CD4-positive, alpha-beta T cell treated with Interleukin-10 for 1 hour (primary cell): ENCODE results near the gene CELF1.
A peak's percentile ranks its signal among the peaks of the same experiment; 100 is the strongest.
"Not testable (repeated sequence)": the region's sequence is repeated elsewhere in the genome, so short reads cannot be mapped to it uniquely, and the experiment has no call there.

Experiments used
- DNase-seq: peaks from one replicate; pipeline ENCODE4 v3.0.0-alpha.2; 2020

CELF1 gene

DNA sequence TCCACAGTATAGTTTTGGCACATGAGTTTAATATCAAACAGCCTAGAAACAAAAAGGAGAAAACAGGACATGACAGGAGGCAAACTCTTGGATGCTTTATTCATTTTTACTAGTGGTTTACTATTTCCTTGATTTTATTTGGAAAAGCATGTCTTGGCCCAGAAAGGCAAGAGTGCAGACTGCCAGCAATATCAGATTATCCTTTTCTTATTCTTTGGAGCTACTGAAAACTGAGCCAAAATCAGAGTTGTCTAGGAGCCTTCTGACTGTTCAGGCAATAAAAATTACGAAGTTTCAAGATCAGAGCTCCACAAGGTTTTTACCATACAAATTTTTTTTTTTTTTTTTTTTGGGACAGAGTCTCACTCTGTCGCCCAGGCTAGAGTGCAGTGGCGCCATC, 16.0 kb downstream of the CELF1 start:
- no peak for DNase-seq

DNA sequence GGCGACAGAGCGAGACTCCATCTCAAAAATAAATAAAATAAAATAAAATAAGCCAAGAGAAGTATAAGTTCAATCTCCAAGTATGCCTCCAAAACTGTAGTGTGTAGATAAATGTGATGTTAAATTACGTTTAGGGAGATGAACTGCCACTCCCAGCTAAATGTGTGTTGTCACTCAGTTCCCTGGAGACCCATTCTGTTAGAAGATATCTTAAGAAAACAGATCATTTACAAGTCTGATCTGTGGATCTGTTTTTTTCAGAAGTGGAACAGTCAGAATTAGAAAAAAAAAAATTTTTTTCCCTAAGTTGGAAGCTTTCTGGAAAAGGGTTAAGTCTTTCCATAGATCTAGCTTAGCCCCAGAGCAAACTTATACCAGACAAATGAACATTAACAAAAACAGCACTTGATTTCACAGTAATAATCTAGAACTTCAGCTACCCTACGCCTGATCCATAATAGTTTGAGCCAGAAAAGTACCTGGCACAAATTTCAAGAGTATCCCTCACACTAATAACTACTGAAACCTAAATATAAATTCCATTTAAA, 18.2 kb downstream of the CELF1 start:
- DNase-seq = no peak

DNA sequence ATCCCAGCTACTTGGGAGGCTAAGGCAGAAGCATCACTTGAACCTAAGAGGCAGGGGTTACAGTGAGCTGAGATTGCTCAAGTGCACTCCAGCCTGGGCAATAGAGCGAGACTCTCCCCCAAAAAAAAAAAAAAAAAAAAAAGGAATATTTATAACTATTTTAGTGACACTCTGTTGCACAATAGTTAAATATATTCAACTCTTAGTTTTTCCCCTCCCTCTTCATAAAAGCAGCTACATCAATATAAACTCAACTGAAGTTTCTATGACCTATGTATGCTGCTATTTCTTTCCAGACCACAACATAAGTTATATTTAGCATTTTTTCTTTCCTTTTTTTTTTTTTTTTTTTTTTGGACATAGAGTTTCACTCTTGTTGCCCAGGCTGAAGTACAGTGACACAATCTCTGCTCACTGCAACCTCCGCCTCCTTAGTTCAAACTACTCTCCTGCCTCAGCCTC, 19.2 kb downstream of the CELF1 start:
- DNase-seq = no peak

DNA sequence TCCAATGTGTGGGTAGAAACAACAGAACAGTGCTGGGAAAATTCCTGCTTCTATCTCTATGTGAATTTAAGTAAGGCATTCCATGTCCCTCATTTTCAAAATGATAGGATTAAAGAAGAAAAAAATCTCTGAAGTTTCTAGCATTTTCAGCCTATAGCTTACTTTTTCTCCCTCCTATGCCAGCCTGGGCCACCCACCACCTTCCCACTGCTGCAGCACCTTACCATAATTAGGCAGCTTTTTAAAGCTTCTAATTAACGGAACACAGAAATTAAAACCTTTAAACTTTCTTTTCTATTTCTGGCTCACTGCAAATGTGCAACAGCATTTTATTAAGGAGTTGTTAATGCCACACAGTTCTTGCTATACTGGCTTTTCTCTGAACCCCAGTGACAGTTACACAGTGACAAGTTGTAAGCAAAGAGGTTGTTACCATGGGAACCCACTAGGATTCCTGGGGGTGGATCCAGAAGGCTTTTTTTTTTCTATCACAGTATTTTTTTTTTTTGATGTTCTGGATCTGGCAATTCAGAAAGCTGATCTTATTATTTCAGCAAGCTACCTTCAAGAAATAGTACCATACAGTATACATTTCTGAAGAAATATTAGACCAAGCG, 20.2 kb downstream of the CELF1 start:
- DNase-seq = no peak

DNA sequence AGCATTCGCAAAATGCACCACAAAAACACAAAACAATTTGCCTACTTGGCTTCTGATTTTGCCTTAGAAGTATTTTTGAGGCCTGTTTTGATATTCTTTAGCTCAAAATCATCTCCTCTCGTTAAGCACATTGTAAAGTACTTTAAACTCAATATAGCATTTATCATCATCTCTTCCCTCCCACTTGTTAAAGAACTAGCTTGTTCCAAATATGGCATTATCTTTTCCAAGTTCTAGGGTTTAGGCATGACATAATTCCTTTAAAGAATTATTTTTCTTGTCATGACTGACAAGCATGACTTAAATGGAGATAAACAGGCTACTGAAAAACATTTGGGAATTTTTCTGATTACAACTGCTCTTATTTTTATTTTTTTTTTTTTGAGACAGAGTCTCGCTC, 21.3 kb downstream of the CELF1 start:
- DNase-seq = no peak

DNA sequence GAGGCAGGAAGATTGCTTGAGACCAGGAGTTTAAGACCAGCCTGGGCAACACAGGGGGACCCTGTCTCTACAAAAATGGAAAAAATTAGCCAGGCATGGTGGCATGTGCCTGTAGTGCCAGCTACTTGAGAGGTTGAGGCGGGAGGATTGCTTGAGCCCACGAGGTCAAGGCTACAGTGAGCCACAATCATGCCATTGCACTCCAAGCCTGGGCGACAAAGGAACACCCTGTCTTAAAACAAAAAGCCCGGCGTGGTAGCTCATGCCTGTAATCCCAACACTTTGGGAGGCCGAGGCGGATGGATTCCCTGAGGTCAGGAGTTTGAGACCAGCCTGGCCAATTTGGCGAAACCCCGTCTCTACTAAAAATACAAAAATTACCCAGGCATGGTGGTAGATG, 22.2 kb downstream of the CELF1 start:
- not testable (repeated sequence) for DNase-seq

DNA sequence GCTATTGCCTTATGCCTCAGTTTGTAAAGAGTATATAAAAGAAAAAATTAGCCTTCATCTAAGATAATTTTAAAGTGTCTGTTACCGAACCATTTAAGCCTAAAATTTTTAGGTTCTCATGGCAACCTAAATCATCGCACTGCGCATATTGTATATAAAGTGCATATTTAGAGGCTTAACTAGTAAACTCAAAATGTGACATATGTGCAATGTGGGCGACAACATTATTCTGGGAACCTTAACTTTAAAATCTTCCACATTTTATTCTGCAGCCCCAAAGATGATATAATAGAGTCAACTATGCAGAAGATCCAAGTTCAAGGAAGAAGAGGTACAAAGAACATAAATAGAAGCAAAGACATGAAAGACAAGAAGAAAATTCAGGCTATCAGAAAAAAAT, 23.0 kb downstream of the CELF1 start:
- DNase-seq = no peak

DNA sequence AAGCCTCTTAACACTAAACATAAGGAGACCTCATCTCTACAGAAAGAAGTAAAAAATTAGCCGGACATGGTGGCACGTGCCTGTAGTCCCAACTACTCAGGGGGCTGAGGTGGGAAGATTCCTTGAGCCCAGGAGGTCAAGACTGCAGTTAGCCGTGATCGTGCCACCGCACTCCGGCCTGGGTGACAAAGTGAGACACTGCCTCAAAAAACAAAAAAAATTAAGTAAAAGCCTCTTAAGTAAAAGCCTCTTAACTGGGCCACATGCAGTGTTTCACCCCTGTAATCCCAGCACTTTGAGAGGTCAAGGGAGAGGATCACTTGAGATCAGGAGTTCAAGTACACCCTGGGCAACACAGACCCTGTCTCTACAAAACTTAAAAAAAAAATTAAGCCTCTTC, 25.7 kb downstream of the CELF1 start:
- DNase-seq = no peak

DNA sequence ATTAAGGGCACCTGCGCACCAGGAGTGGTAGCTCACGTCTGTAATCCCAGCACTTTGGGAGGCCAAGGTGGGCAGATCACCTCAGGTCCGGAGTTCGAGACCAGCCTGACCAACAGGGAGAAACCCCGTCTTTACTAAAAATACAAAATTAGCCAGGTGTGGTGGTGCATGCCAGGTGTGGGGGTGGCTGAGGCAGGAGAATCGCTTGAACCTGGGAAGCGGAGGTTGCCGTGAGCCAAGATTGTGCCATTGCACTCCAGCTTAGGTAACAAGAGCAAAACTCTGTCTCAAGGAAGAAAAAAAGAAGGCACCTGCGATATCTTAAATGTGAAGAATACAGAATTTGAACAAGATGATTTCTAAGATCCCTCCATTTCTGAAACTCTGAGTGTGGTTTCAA, 26.9 kb downstream of the CELF1 start:
- DNase-seq = not testable (repeated sequence)

DNA sequence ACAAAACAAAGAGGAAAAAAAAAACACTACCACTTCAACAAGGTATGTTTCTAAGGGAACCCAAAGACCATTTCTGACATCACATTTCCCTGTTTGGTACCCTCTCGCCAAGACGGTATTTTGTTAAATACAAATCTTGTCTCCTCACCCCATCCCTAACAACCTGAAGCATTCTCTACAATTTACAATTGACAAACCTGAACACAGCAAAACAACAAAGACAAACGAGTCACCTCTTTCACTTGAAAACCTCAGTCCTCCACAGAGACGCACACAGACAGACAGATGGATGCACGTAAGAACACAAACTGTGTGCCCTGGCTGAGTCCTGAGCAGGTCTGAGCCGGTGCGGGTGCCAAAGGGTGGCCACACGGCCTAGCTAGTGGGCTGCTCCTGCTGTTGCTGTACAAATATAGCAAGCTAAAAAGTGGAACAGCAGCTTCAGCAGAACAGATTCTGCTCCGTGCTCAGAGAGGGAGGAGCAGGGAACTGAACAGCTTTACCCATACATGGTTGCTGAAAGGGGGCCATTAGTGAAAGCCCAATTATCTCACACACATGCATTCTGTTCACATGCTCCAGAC, 28.5 kb downstream of the CELF1 start:
- DNase-seq = peak; percentile 27

DNA sequence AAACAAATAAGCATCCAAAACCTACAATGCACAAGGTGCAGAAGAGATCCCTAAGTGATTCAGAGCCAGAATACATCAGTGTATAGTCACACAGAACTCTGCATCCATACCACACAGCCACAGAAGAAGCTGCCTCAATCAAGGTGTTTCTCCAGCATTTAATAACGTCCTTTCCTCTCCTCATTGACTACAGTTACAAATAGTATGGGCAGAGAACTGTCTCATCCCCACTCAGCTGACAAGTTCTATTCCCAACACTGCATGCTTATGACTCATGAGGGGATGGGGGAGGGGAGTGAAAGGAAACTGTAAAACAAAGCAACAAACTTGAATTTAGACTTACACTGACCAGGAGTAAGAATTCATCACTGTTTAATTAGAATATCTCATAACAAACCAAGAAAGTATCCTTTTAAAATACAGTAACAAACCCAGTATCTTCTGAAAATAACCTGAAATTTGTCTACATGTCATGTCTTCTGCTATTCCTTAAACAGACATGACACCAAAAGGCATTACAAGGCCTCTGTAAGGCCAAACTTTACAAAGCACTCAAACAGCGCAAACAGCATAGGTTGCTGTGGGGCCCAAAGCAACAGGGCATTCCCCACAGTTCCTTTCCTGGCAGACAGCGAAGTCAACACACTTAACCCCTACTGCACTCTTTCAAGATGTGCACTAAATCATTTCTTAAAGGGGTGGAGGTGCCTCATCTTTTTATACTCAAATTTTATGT, 29.3 kb downstream of the CELF1 start:
- peak; percentile 69 for DNase-seq

DNA sequence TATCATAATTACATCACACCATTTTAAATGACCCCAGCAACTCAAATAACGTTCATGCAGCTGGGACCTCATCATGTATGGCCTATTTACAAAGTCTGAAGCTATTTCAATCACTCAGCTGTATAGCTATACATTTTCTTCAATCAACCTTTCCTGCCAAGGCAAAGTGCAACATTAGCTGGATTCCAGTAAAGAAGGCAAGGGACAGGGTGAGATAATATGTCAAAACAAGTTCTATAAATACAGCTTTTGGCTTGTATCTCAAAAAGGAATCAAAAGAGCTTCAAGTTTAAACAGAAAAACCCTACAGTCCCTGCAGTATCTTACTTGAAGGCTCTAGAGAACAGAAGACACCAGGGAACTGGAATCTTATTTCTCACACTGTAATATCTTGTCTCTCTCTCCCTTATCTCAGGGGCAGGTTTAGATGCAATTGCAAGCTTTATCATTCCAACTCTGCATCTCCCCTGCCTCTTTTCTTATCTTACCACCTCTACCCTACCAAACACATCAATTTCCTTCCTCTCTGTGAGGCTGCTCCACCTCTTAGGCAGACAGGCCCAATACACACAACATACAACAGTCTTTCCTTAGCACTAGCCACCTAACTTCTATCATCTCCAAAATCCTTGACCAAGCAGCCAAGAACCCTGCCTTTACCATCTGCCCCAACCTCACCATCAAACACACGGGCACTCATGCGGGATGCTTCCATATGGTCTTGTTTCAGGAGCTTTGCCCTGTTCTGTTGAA, 34.5 kb downstream of the CELF1 start:
- no peak for DNase-seq

DNA sequence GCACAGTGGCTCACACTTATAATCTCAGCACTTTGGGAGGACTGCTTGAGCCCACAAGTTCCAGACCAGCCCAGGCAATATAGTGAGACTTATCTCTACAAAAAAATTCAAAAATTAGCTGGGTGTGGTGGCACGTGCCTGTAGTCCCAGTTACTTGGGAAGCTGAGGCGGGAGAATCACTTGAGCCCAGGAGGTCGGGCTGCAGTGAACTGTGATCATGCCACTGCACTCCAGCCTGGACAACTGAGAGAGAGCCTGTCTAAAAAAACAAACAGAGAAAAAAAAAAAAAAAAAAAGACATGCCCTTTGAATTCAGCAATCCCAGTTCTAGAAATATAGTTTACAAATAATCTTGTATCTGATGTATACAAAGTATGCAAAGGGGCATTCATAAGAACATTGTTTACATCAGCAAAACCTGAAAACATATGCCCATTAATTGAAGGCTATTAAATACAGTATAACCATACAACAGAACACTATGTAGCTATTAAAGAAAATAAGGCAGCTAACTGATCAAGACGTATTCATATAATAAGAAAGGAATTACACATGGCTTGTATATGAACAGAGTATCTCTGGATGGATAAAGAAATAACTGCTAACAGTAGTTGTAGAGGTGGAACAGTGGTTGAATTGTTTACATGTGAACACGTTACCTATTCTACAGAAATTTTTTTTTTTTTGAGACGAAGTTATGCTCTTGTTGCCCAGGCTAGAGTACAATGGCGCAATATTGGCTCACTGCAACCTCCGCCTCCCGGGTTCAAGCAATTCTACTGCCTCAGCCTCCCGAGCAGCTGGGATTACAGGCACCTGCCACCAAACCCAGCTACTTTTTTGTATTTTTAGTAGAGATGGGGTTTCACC, 35.7 kb downstream of the CELF1 start:
- DNase-seq = no peak

DNA sequence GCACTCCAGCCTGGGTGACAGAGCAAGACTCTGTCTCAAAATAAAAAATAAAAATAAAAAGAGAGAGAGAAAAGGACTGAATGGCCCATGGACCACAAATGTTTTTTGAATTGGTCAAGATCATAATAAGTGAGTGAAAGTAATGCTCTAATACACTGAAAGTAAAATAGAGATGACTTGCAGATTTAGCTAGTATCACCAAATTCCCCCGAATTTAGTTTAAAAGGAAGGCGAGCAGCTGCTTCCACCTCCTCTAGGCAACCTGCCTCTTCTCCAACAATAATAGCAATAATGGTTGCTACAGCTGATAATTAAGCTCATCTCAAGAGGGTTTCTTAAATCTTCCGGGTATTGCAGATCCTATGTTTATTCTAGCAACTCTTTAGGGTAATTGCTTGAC, 36.8 kb downstream of the CELF1 start:
- DNase-seq = no peak

DNA sequence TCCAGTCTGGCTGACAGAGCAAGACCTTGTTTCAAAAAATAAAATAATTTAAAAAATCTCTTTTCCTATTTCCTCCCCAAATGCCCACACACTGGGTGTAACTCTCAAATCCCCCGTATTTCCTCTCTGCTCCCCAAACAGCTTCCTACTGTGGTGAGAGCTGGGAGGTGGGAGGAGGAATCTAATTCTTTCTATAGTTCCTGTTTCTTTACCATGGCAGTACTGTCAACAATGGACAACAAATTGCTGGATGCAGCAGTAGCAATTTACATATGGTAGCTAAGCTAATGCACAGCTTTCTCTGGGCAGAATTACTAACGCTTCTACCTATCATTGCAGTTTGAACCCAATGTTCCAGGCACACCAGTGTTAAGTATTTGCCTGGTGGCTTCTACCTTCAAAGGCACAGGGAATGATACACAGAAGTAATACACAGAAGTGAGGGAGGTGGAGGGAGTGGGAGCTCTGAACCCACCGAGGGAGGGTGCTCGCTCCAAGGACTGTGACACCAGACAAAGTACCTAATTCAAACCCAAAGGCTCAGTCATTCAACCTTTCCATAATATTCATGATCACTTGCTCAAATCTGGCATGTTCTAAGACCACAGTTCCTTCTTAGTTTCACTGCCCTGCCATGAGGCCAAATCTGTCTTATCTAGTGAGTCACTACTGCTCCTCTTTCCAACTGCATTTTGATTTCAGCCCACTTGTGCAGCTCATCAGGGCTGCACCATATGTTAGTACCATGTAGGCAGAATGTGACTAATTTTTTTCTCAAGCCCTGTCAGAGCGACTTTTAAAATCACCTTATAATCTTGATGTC, 37.9 kb downstream of the CELF1 start:
- DNase-seq = no peak

DNA sequence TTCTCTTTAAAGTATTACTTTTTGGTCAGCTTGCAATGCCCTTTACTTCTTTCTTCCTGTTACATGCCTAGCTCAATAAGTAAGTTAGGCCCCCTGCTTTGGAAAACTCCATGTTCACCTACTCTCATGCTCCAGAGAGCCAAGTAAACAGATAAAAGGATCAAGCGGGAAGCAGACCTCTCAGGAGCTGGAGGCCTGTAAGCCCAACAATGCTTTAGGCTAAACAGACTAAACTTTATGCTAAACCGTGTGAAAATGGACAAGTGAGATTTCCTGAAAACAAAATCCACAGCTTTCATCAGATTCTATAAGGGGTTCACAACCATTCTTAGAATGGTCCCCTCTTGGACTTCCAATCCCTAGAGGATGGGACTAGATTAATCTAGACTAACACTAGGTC, 40.2 kb downstream of the CELF1 start:
- DNase-seq = no peak

DNA sequence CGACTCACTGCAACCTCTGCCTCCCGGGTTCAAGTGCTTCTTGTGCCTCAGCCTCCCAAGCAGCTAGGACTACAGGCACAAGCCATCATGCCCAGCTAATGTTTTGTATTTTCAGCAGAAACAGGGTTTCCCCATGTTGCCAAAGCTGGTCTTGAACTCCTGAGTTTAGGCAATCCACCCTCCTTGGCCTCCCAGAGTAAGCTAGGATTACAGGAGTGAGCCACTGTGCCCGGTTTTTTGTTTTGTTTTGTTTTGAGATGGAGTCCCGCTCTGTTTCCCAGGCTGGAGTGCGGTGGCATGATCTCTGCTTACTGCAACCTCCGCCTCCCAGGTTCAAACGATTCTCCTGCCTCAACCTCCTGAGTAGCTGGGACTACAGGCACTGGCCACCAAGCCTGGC, 41.0 kb downstream of the CELF1 start:
- no peak for DNase-seq

DNA sequence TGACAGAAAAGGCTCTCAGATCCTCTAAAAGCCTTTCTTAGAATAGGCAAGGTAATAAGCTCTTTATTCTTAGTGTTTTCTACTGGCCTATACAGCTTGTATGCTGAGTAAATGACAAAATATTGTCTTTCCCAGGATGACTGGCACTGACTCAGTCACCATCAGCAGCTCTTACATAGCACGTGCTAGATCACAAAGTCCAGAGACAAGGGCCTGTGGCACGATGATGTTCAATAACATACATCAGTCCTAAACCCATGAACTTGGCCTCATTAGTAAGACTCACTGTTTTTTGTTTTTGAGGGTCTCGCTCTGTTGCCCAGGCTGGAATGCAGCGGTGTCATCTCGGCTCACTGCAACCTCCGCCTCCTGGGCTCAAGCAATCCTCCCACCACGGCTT, 42.7 kb downstream of the CELF1 start:
- DNase-seq = no peak

DNA sequence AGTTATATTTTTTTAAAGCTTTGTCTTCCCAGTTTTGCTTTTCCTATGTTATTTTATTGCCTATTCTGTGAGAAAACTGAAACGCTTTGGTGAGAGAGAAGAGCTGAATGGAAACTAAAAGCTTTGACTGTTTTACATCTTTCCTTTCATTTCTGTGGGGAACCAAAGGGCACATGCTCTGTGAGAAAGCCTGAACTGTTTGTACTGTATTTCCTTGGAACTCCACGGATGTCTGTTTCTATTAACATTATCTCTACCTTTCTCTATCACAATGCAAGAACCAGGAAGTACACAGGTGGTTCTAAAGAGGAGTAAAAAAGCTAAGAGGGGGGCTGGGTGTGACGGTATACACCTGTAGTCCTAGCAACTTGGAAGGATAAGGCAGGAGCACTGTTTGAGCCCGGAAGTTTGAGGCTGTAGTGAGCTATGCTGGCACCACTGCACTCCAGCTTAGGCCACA, 43.8 kb downstream of the CELF1 start:
- no peak for DNase-seq

DNA sequence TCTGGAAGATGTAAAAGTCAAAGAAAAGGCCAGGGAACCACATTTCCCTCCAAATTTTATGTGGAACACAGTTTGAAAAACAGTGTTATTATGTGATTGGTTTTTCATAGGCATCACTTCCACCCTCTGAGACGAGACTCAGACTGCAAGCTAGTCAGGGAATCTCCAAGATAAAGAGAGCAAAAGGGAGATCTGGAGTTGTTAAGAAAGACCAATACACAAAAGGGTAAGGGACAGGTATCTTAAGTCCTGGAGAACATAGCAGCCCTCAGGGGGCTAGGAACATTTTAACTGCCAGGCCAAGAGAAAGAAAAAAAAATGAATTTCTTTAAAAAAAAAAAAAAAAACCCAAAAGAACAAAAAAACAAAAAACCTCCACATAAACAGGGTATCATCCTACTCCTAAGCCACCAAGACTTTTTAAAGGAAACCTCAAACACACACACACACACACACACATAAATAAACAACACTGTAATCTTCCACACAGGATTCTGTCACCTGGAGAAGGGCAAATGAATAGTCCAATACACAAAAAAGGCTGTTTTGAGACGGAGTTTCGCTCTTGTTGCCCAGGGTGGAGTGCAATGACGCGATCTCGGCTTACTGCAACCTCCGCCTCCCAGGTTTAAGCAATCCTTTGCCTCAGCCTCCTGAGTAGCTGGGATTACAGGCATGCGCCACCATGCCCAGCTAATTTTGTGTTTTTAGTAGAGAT, 44.5 kb downstream of the CELF1 start:
- no peak for DNase-seq
